HG03521 (cell line): Measurements from ENCODE around the gene GNG7.
"Not testable (repeated sequence)": the region's sequence is repeated elsewhere in the genome, so short reads cannot be mapped to it uniquely, and the experiment has no call there.

ENCODE experiments used
- ATAC-seq: cut with Tn5 transposase; IDR thresholded peaks from one replicate; pipeline ENCODE4 v1.9.1; 2021; ENCODE audit warnings: mild to moderate bottlenecking, moderate library complexity; ENCODE audit not compliant: unreplicated experiment

The GNG7 gene

GRCh38 chr19:2678044-2678671 is 24.3 kb downstream of the GNG7 start:
- peak; percentile 53 for ATAC-seq

- no peak for ATAC-seq
These were observed 25.7 kb downstream of the GNG7 start for GRCh38 chr19:2676823-2677222.

- ATAC-seq = no peak
These were observed 26.6 kb downstream of the GNG7 start for GRCh38 chr19:2675892-2676291.

- ATAC-seq = no peak
These were observed 32.3 kb downstream of the GNG7 start for GRCh38 chr19:2670217-2670616.

- ATAC-seq = no peak
These were observed 34.2 kb downstream of the GNG7 start for GRCh38 chr19:2668175-2668763.

GRCh38 chr19:2667349-2667748 is 35.1 kb downstream of the GNG7 start:
- not testable (repeated sequence) for ATAC-seq

GRCh38 chr19:2666344-2666994 is 36.0 kb downstream of the GNG7 start:
- no peak for ATAC-seq

- ATAC-seq = no peak
These were observed 37.4 kb downstream of the GNG7 start for GRCh38 chr19:2665103-2665502.

GRCh38 chr19:2663920-2664571 is 38.4 kb downstream of the GNG7 start:
- peak; percentile 62 for ATAC-seq

- no peak for ATAC-seq
These were observed 40.9 kb downstream of the GNG7 start for GRCh38 chr19:2661615-2662014.

GRCh38 chr19:2659856-2660432 is 42.5 kb downstream of the GNG7 start:
- ATAC-seq = no peak

GRCh38 chr19:2656533-2656932 is 46.0 kb downstream of the GNG7 start:
- no peak for ATAC-seq

GRCh38 chr19:2653710-2654707 is 48.5 kb downstream of the GNG7 start:
- ATAC-seq = no peak

GRCh38 chr19:2653218-2653617 is 49.3 kb downstream of the GNG7 start:
- no peak for ATAC-seq

- no peak for ATAC-seq
These were observed 49.9 kb downstream of the GNG7 start for GRCh38 chr19:2652504-2653099.

GRCh38 chr19:2651002-2651733 is 51.3 kb downstream of the GNG7 start:
- ATAC-seq = not testable (repeated sequence)

GRCh38 chr19:2650515-2650914 is 52.0 kb downstream of the GNG7 start:
- no peak for ATAC-seq

GRCh38 chr19:2648528-2648937 is 54.0 kb downstream of the GNG7 start:
- ATAC-seq = no peak

- ATAC-seq = no peak
These were observed 54.4 kb downstream of the GNG7 start for GRCh38 chr19:2648099-2648498.
